GM23338 (cell line): ENCODE data around the gene NSF. TPM values are rescaled to one million over a fixed set of nuclear protein-coding genes. Genes with fewer than 3 reads are reported as not detected.
"Not testable (repeated sequence)": the region's sequence is repeated elsewhere in the genome, so short reads cannot be mapped to it uniquely, and the experiment has no call there.

Experiments used
- ATAC-seq: fragments of 200-7000 bp; cut with Tn5 transposase; 3 replicates; pipeline ENCODE4 v1.9.1; 2020
- DNase-seq: peaks from one replicate; pipeline ENCODE4 v3.0.0-alpha.2; 2015; ENCODE audit warnings: low spot score
- H2AFZ ChIP-seq: fragments of 200-600 bp; sonication (generic); 2 replicates; pipeline ENCODE4 v1.8.0; 2016; ENCODE audit warnings: antibody characterized with exemption, mild to moderate bottlenecking, moderate library complexity
- H3F3A ChIP-seq: fragments of 200-600 bp; sonication (generic); replicated peaks from 2 replicates; pipeline ENCODE4 v1.8.0; 2017; ENCODE audit warnings: antibody characterized with exemption, mixed run types, low read depth
- H3K27ac ChIP-seq: fragments of 200-600 bp; sonication (generic); 2 replicates; pipeline ENCODE4 v1.6.1; 2016; ENCODE audit warnings: low read depth
- H3K27me3 ChIP-seq: fragments of 200-600 bp; sonication (generic); 2 replicates; pipeline ENCODE4 v1.8.0; 2016; ENCODE audit warnings: mild to moderate bottlenecking, mixed run types, moderate library complexity; ENCODE audit not compliant: insufficient read depth
- H3K36me3 ChIP-seq: fragments of 200-600 bp; sonication (generic); 2 replicates; pipeline ENCODE4 v1.8.0; 2016; ENCODE audit warnings: mild to moderate bottlenecking; ENCODE audit not compliant: insufficient read depth
- H3K4me1 ChIP-seq: fragments of 200-600 bp; sonication (generic); 2 replicates; pipeline ENCODE4 v1.8.0; 2016; ENCODE audit warnings: mild to moderate bottlenecking, moderate library complexity; ENCODE audit not compliant: insufficient read depth
- H3K4me2 ChIP-seq: fragments of 200-600 bp; sonication (generic); 2 replicates; pipeline ENCODE4 v1.7.1; 2017; ENCODE audit warnings: mixed run types
- H3K4me3 ChIP-seq: fragments of 200-600 bp; sonication (generic); 2 replicates; pipeline ENCODE4 v1.6.1; 2016; ENCODE audit warnings: mixed run types
- H3K79me2 ChIP-seq: fragments of 200-600 bp; sonication (generic); replicated peaks from 2 replicates; pipeline ENCODE4 v1.8.0; 2017; ENCODE audit warnings: mild to moderate bottlenecking; ENCODE audit not compliant: insufficient read depth
- H3K9me2 ChIP-seq: fragments of 200-600 bp; sonication (generic); 2 replicates; pipeline ENCODE4 v1.8.0; 2017; ENCODE audit not compliant: insufficient read depth
- H4K20me1 ChIP-seq: fragments of 200-600 bp; sonication (generic); replicated peaks from 2 replicates; pipeline ENCODE4 v1.8.0; 2017; ENCODE audit warnings: mild to moderate bottlenecking; ENCODE audit not compliant: insufficient read depth
- H3K27ac Mint-ChIP-seq: 2 replicates; pipeline ENCODE4 v1.8.0; 2020; ENCODE audit warnings: inconsistent platforms, mild to moderate bottlenecking, moderate library complexity, mixed read lengths
- H3K27me3 Mint-ChIP-seq: 3 replicates; pipeline ENCODE4 v1.8.0; 2022; ENCODE audit warnings: low read depth, mild to moderate bottlenecking, moderate library complexity, mixed read lengths, inconsistent platforms; ENCODE audit not compliant: insufficient read depth, poor library complexity
- H3K36me3 Mint-ChIP-seq: 3 replicates; pipeline ENCODE4 v1.8.0; 2021; ENCODE audit warnings: low read depth, mild to moderate bottlenecking, inconsistent platforms, moderate library complexity, mixed read lengths
- H3K4me1 Mint-ChIP-seq: 3 replicates; pipeline ENCODE4 v1.8.0; 2020; ENCODE audit warnings: mild to moderate bottlenecking, inconsistent platforms, mixed read lengths
- H3K4me3 Mint-ChIP-seq: 3 replicates; pipeline ENCODE4 v1.8.0; 2021; ENCODE audit warnings: moderate library complexity, mild to moderate bottlenecking, inconsistent platforms, mixed read lengths
- H3K9me3 Mint-ChIP-seq: 3 replicates; pipeline ENCODE4 v1.8.0; 2020; ENCODE audit warnings: moderate library complexity, mild to moderate bottlenecking, inconsistent platforms, mixed read lengths
- polyA plus RNA-seq: library from polyadenylated mRNA; unstranded; fragments of >200 nt; fragmentation: Nextera tagmentation; extraction: Ambion mirVana; gene quantifications from 2 replicates; pipeline ENCODE4 v1.2.1, GENCODE V29; 2016
- total RNA-seq: library from RNA; depleted of rRNA; stranded (reverse); fragments of >200 nt; shearing (Covaris generic); gene quantifications from 2 replicates; pipeline ENCODE4 v1.2.3, GENCODE V29; 2014

The NSF gene
- total and polyA plus RNA-seq, 2 experiments from 2014 or later = 12.5 to 26.5 TPM

GRCh38 chr17:46571796-46572195 lies 18.7 kb upstream of the NSF start:
- not testable (repeated sequence) for H3K4me2 ChIP-seq, H3K27ac ChIP-seq, H3K4me3 ChIP-seq, H3F3A ChIP-seq, H3K27me3 ChIP-seq, H3K27me3 Mint-ChIP-seq, H2AFZ ChIP-seq, H3K36me3 ChIP-seq, ATAC-seq, H3K27ac Mint-ChIP-seq, H3K4me1 ChIP-seq, DNase-seq, H3K4me1 Mint-ChIP-seq, H3K79me2 ChIP-seq, H3K9me2 ChIP-seq, H3K36me3 Mint-ChIP-seq, H3K9me3 Mint-ChIP-seq, H3K4me3 Mint-ChIP-seq, H4K20me1 ChIP-seq

- H3K27ac Mint-ChIP-seq, H3K9me2 ChIP-seq, H3K4me1 ChIP-seq, H3K4me2 ChIP-seq, H3K27me3 ChIP-seq, H4K20me1 ChIP-seq, H3K36me3 Mint-ChIP-seq, H3F3A ChIP-seq, H3K9me3 Mint-ChIP-seq, DNase-seq, H3K27ac ChIP-seq, H3K4me1 Mint-ChIP-seq, H2AFZ ChIP-seq, H3K79me2 ChIP-seq, H3K36me3 ChIP-seq, H3K27me3 Mint-ChIP-seq: not testable (repeated sequence)
- H3K4me3 Mint-ChIP-seq = peak within 1 kb of the TSS; percentile 48; the same call in 2 of the 3 replicates
- H3K4me3 ChIP-seq = peak within 1 kb of the TSS; percentile 37; the same call in 1 of the 2 replicates
- peak; percentile 88 for ATAC-seq
Observed at GRCh38 chr17:46579083-46580075, 11.1 kb upstream of the NSF start, which contains the start of gene ARL17A. ARL17A (minus strand) TSS chr17:46579691; CDS start chr17:46576322, 3,369 bp downstream.

- not testable (repeated sequence) for H3K79me2 ChIP-seq, H4K20me1 ChIP-seq, H3K27me3 ChIP-seq, H3K36me3 ChIP-seq, ATAC-seq, H3F3A ChIP-seq, H3K4me1 Mint-ChIP-seq, H3K36me3 Mint-ChIP-seq, H3K27ac ChIP-seq, H2AFZ ChIP-seq, DNase-seq, H3K4me1 ChIP-seq, H3K27me3 Mint-ChIP-seq, H3K4me2 ChIP-seq, H3K9me2 ChIP-seq, H3K27ac Mint-ChIP-seq, H3K9me3 Mint-ChIP-seq
- peak overlapping the region; percentile 48; the same call in 2 of the 3 replicates for H3K4me3 Mint-ChIP-seq
- H3K4me3 ChIP-seq = peak overlapping the region; percentile 37; the same call in 1 of the 2 replicates
Observed at GRCh38 chr17:46580082-46580481, 10.4 kb upstream of the NSF start.

GRCh38 chr17:46585444-46585843 lies 5.0 kb upstream of the NSF start:
- H3K36me3 ChIP-seq, ATAC-seq, DNase-seq, H3K27me3 Mint-ChIP-seq, H3K4me2 ChIP-seq, H3K36me3 Mint-ChIP-seq, H3K9me3 Mint-ChIP-seq, H4K20me1 ChIP-seq, H3F3A ChIP-seq, H3K27me3 ChIP-seq, H3K79me2 ChIP-seq, H3K4me3 Mint-ChIP-seq, H3K4me1 Mint-ChIP-seq, H3K27ac Mint-ChIP-seq, H3K4me3 ChIP-seq, H3K4me1 ChIP-seq, H3K9me2 ChIP-seq, H3K27ac ChIP-seq, H2AFZ ChIP-seq: not testable (repeated sequence)

- H3K36me3 ChIP-seq, H3K27ac ChIP-seq, H3K27ac Mint-ChIP-seq, H3K4me3 Mint-ChIP-seq, H3K27me3 Mint-ChIP-seq, H2AFZ ChIP-seq, H3K4me3 ChIP-seq, H3K4me2 ChIP-seq, H3K36me3 Mint-ChIP-seq, H3K9me3 Mint-ChIP-seq, DNase-seq, H4K20me1 ChIP-seq, H3F3A ChIP-seq, H3K4me1 ChIP-seq, H3K27me3 ChIP-seq, H3K9me2 ChIP-seq, H3K4me1 Mint-ChIP-seq, H3K79me2 ChIP-seq: not testable (repeated sequence)
- ATAC-seq = peak; percentile 49
Observed at GRCh38 chr17:46591332-46591731, 863 bp downstream of the NSF start.

- not testable (repeated sequence) for H3K4me1 ChIP-seq, H3K27me3 ChIP-seq, H3K36me3 Mint-ChIP-seq, H3K27me3 Mint-ChIP-seq, H4K20me1 ChIP-seq, H3K27ac Mint-ChIP-seq, H3K79me2 ChIP-seq, H3K4me3 Mint-ChIP-seq, H3F3A ChIP-seq, H2AFZ ChIP-seq, H3K27ac ChIP-seq, H3K4me3 ChIP-seq, H3K9me2 ChIP-seq, H3K9me3 Mint-ChIP-seq, H3K4me2 ChIP-seq, ATAC-seq, DNase-seq, H3K36me3 ChIP-seq, H3K4me1 Mint-ChIP-seq
Observed at GRCh38 chr17:46598344-46598931, 8.0 kb downstream of the NSF start.
